Panc1 (cell line): ENCODE data around the gene TBCK. TPM values are rescaled to one million over a fixed set of nuclear protein-coding genes. Genes with fewer than 3 reads are reported as not detected.

Experiments used
- ATAC-seq: fragments of 200-7000 bp; cut with Tn5 transposase; 2 replicates; pipeline ENCODE4 v1.9.1; 2020; ENCODE audit warnings: mild to moderate bottlenecking, moderate library complexity
- BruUV-seq: library from RNA; stranded (reverse); fragments of 400-500 nt; replicated peaks from 2 replicates; lab custom pipeline; 2021; lab: Mats Ljungman, UMichigan
- CTCF ChIA-PET: fragments of 300-600 bp; sonication (Branson Sonifier 250); formaldehyde crosslinking; loops from one replicate; lab custom pipeline; 2022; ENCODE audit warnings: antibody characterized with exemption; lab: Charles Lee
- POLR2A ChIA-PET: fragments of 300-600 bp; sonication (Branson Sonifier 250); formaldehyde crosslinking; loops from one replicate; lab custom pipeline; 2022; ENCODE audit warnings: antibody characterized with exemption; lab: Charles Lee
- DNase-seq: peaks from one replicate; pipeline ENCODE4 v3.0.0-alpha.2; 2010; ENCODE audit warnings: low read depth, low spot score
- H3K27ac ChIP-seq: 2 replicates; pipeline ENCODE4 v1.5.1; 2011; ENCODE audit warnings: mild to moderate bottlenecking, low read length, inconsistent platforms
- H3K27me3 ChIP-seq: fragments of 200-500 bp; sonication (Bioruptor generic); 2 replicates; pipeline ENCODE4 v1.6.0; 2014; ENCODE audit warnings: low read length, inconsistent platforms; ENCODE audit not compliant: control insufficient read depth, insufficient read depth
- H3K36me3 ChIP-seq: fragments of 200-500 bp; sonication (Bioruptor generic); 2 replicates; pipeline ENCODE4 v1.5.1; 2014; ENCODE audit warnings: inconsistent platforms, mild to moderate bottlenecking, low read length, moderate library complexity; ENCODE audit not compliant: control insufficient read depth, insufficient read depth
- H3K4me1 ChIP-seq: 2 replicates; pipeline ENCODE4 v1.5.1; 2011; ENCODE audit warnings: inconsistent platforms, mild to moderate bottlenecking, low read length, moderate library complexity; ENCODE audit not compliant: control insufficient read depth, insufficient read depth
- H3K4me3 ChIP-seq, 2 experiments: 2 replicates each; pipeline ENCODE4 v1.5.1; 2011 to 2012; ENCODE audit warnings: low read depth in 2 of 2, low read length in 2 of 2, mild to moderate bottlenecking in 2 of 2, inconsistent platforms in 1 of 2, moderate library complexity in 1 of 2
- H3K9me3 ChIP-seq: fragments of 200-500 bp; sonication (Bioruptor generic); 2 replicates; pipeline ENCODE4 v1.5.1; 2014; ENCODE audit warnings: low read depth, mild to moderate bottlenecking, inconsistent platforms, low read length, moderate library complexity; ENCODE audit not compliant: control insufficient read depth, insufficient read depth
- POLR2AphosphoS5 ChIP-seq: IDR thresholded peaks from 2 replicates; pipeline ENCODE4 v1.6.1; 2012; ENCODE audit warnings: mild to moderate bottlenecking, low read depth, low read length, moderate library complexity
- SIN3A ChIP-seq: IDR thresholded peaks from 2 replicates; pipeline ENCODE4 v1.6.1; 2012; ENCODE audit warnings: low read depth, mild to moderate bottlenecking, low read length, moderate library complexity, borderline replicate concordance; ENCODE audit not compliant: insufficient read depth
- TCF7L2 ChIP-seq: IDR thresholded peaks from 2 replicates; pipeline ENCODE4 v1.6.1; 2011; ENCODE audit warnings: mild to moderate bottlenecking, low read depth, low read length, inconsistent platforms
- in situ Hi-C: cut with HindIII; loops from 2 replicates; pipeline ENCODE4 v1.10.0; 2016; ENCODE audit warnings: low sequenced_read_pairs, low pct_unique_long_range_greater_than_20kb
- intact Hi-C: fragments of 100-400 bp; cut with micrococcal nuclease; formaldehyde crosslinking; loops from one replicate; pipeline ENCODE4 v1.10.0; 2022; ENCODE audit not compliant: unreplicated experiment
- total RNA-seq: library from RNA; stranded (reverse); gene quantifications from one replicate; pipeline ENCODE4 v1.2.1, GENCODE V29; 2021; ENCODE audit not compliant: unreplicated experiment
- TF ChIP-seq, protein P1 (sequence below), 2 experiments: IDR thresholded peaks; 2 replicates each; pipeline ENCODE4 v1.6.1; 2011 to 2012; ENCODE audit warnings: low read depth in 2 of 2, control low read depth in 1 of 2, low read length in 1 of 2, mild to moderate bottlenecking in 1 of 2, moderate library complexity in 1 of 2; ENCODE audit not compliant: insufficient read depth in 1 of 2
- TF ChIP-seq, protein P2 (sequence below): fragments of 450-650 bp; IDR thresholded peaks from 2 replicates; pipeline ENCODE4 v1.5.1; 2017; ENCODE audit warnings: mild to moderate bottlenecking

TBCK gene
- total RNA-seq, 1 experiment from 2014 or later, result 15.1 TPM

DNA sequence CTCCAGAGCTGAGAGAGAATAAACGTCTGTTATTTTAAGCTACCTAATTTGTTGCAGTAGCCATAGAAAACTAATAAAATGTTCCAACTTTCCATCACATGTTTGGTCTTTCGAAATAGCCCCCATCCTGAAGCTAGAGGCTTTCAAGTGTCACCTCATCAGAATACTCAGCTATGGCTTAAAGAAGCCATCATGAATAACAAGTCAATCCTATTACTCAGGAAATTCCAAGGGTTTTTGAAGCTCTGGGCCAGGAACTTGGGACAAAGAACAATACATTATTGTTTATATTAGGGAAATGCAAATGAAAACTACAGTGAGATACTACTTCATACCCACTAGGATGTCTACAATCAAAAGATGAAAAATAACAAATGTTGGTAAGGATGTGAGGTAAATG lies 42.2 kb downstream of the TBCK start:
- no peak for TF ChIP-seq POLR2AphosphoS5
- TF ChIP-seq SIN3A, result no peak
- no peak for TF ChIP-seq TCF7L2
- TF ChIP-seq, protein P1, sequence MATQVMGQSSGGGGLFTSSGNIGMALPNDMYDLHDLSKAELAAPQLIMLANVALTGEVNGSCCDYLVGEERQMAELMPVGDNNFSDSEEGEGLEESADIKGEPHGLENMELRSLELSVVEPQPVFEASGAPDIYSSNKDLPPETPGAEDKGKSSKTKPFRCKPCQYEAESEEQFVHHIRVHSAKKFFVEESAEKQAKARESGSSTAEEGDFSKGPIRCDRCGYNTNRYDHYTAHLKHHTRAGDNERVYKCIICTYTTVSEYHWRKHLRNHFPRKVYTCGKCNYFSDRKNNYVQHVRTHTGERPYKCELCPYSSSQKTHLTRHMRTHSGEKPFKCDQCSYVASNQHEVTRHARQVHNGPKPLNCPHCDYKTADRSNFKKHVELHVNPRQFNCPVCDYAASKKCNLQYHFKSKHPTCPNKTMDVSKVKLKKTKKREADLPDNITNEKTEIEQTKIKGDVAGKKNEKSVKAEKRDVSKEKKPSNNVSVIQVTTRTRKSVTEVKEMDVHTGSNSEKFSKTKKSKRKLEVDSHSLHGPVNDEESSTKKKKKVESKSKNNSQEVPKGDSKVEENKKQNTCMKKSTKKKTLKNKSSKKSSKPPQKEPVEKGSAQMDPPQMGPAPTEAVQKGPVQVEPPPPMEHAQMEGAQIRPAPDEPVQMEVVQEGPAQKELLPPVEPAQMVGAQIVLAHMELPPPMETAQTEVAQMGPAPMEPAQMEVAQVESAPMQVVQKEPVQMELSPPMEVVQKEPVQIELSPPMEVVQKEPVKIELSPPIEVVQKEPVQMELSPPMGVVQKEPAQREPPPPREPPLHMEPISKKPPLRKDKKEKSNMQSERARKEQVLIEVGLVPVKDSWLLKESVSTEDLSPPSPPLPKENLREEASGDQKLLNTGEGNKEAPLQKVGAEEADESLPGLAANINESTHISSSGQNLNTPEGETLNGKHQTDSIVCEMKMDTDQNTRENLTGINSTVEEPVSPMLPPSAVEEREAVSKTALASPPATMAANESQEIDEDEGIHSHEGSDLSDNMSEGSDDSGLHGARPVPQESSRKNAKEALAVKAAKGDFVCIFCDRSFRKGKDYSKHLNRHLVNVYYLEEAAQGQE (IDR thresholded peaks at IDR 0.05; ENCODE audit: insufficient read depth in 1 of 2, low read depth in 2 of 2, low read length in 1 of 2), result no peak
- Histone ChIP-seq H3K4me3 (no peak overlapping the region), H3K4me1 (no peaks in the 10 kb centered on the region), H3K9me3 (no peaks in the 10 kb centered on the region), H3K36me3 (no peaks in the 10 kb centered on the region), H3K27me3 (no peaks in the 10 kb centered on the region), H3K27ac (no peak overlapping the region)
- ChIA-PET CTCF (no interaction called here), POLR2A (no interaction called here)
- ATAC-seq, result no peak
- in situ Hi-C loops (no loop called here), intact Hi-C loops (no loop called here)
- BruUV-seq, result no TSS peak
- no peak for DNase-seq

DNA sequence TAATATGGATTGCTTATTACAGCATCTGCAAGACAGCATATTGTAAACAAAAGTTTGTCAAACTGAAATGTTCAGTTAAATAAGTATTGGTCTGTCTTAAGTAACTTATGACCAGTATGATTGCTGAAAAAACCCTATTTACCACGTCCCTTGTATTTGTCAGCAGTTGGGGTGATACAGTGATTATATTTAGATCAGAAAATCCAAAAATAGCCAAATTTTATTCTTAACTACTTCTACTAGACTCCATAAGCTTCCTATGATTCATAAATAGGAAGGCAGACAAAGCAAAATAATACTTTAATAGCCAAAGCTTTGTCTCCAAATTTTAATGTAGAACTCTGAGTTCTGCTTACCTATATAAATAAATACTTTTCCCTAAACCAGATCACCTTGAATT lies 45.3 kb downstream of the TBCK start:
- in situ Hi-C loops, result no loop called here
- intact Hi-C loops, result no loop called here
- Histone ChIP-seq H3K9me3 (no peaks in the 10 kb centered on the region), H3K4me3 (no peak overlapping the region), H3K36me3 (no peaks in the 10 kb centered on the region), H3K27me3 (no peaks in the 10 kb centered on the region), H3K4me1 (no peaks in the 10 kb centered on the region), H3K27ac (no peak overlapping the region)
- ChIA-PET CTCF (no interaction called here), POLR2A (no interaction called here)
- BruUV-seq, result no TSS peak
- ATAC-seq, result no peak
- DNase-seq, result no peak
- no peak for TF ChIP-seq SIN3A
- TF ChIP-seq, protein P1 (IDR thresholded peaks at IDR 0.05; ENCODE audit: insufficient read depth in 1 of 2, low read depth in 2 of 2, low read length in 1 of 2), result no peak
- no peak for TF ChIP-seq TCF7L2
- no peak for TF ChIP-seq POLR2AphosphoS5
- TF ChIP-seq, protein P2, sequence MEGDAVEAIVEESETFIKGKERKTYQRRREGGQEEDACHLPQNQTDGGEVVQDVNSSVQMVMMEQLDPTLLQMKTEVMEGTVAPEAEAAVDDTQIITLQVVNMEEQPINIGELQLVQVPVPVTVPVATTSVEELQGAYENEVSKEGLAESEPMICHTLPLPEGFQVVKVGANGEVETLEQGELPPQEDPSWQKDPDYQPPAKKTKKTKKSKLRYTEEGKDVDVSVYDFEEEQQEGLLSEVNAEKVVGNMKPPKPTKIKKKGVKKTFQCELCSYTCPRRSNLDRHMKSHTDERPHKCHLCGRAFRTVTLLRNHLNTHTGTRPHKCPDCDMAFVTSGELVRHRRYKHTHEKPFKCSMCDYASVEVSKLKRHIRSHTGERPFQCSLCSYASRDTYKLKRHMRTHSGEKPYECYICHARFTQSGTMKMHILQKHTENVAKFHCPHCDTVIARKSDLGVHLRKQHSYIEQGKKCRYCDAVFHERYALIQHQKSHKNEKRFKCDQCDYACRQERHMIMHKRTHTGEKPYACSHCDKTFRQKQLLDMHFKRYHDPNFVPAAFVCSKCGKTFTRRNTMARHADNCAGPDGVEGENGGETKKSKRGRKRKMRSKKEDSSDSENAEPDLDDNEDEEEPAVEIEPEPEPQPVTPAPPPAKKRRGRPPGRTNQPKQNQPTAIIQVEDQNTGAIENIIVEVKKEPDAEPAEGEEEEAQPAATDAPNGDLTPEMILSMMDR, result no peak
